Skeletal muscle tissue (tissue), 4 donors: ENCODE results near the gene NCF4. TPM values are rescaled to one million over a fixed set of nuclear protein-coding genes. Genes with fewer than 3 reads are reported as not detected.

Experiments
- H3K27ac ChIP-seq: one replicate; pipeline ENCODE4 v1.7.0; 2013; ENCODE audit warnings: mild to moderate bottlenecking, low read depth, low read length, inconsistent platforms
- H3K27me3 ChIP-seq, 3 donors: one replicate each; pipeline ENCODE4 v1.7.0; 2013; ENCODE audit warnings: low read length in 3 of 3; ENCODE audit not compliant: control insufficient read depth in 3 of 3, insufficient read depth in 3 of 3
- H3K36me3 ChIP-seq, 3 donors: one replicate each; pipeline ENCODE4 v1.7.0; 2013; ENCODE audit warnings: low read length in 3 of 3; ENCODE audit not compliant: control insufficient read depth in 3 of 3, insufficient read depth in 3 of 3
- H3K4me1 ChIP-seq, 3 donors: one replicate each; pipeline ENCODE4 v1.7.0; 2013; ENCODE audit warnings: low read length in 3 of 3, mild to moderate bottlenecking in 3 of 3; ENCODE audit not compliant: control insufficient read depth in 3 of 3, insufficient read depth in 3 of 3
- H3K4me3 ChIP-seq, 3 donors: one replicate each; pipeline ENCODE4 v1.7.0; 2013; ENCODE audit warnings: low read length in 3 of 3
- H3K9ac ChIP-seq, 3 donors: one replicate each; pipeline ENCODE4 v1.7.0; 2013; ENCODE audit warnings: low read length in 3 of 3, mild to moderate bottlenecking in 3 of 3, moderate library complexity in 2 of 3, low read depth in 1 of 3
- H3K9me3 ChIP-seq, 3 donors: one replicate each; pipeline ENCODE4 v1.7.0; 2013; ENCODE audit warnings: low read length in 3 of 3; ENCODE audit not compliant: control insufficient read depth in 3 of 3
- total RNA-seq: library from RNA; depleted of rRNA; stranded (reverse); fragments of >200 nt; gene quantifications from one replicate; pipeline ENCODE4 v1.2.3, GENCODE V29; 2014
- donor health status: Osteomylitis.

Gene NCF4
- total RNA-seq, 1 donor from 2014 or later: 6.8 TPM

- Histone ChIP-seq H3K36me3 (no peaks in the 10 kb centered on the region), H3K4me1 (no peaks in the 10 kb centered on the region), H3K27ac (no peak overlapping the region), H3K4me3 (no peak overlapping the region), H3K9me3 (peaks cover 0 to 4% (median 0%) of the 10 kb centered on the region in 3 donors), H3K27me3 (peaks cover 8 to 12% (median 11%) of the 10 kb centered on the region in 3 donors), H3K9ac (no peak overlapping the region)
These were observed 24.7 kb downstream of the NCF4 start for GRCh38 chr22:36885474-36885873.

- H3K27me3 ChIP-seq: peaks cover 8 to 12% (median 11%) of the 10 kb centered on the region in 3 donors
- no peak overlapping the region for H3K9ac ChIP-seq
- no peaks in the 10 kb centered on the region for H3K4me1 ChIP-seq
- H3K36me3 ChIP-seq: no peaks in the 10 kb centered on the region
- no peak overlapping the region for H3K4me3 ChIP-seq
- no peak overlapping the region for H3K27ac ChIP-seq
- peaks cover 0 to 4% (median 0%) of the 10 kb centered on the region in 3 donors for H3K9me3 ChIP-seq
These were observed 25.2 kb downstream of the NCF4 start for GRCh38 chr22:36886016-36886415.

- Histone ChIP-seq H3K36me3 (no peaks in the 10 kb centered on the region), H3K27me3 (peaks cover 8 to 12% (median 11%) of the 10 kb centered on the region in 3 donors), H3K27ac (no peak overlapping the region), H3K9me3 (no peaks in the 10 kb centered on the region), H3K4me3 (no peak overlapping the region), H3K4me1 (no peaks in the 10 kb centered on the region), H3K9ac (no peak overlapping the region)
These were observed 26.4 kb downstream of the NCF4 start for GRCh38 chr22:36887162-36887561.

- Histone ChIP-seq H3K27ac (no peak overlapping the region), H3K4me1 (no peaks in the 10 kb centered on the region), H3K9ac (no peak overlapping the region), H3K27me3 (peaks cover 0 to 6% (median 3%) of the 10 kb centered on the region in 3 donors), H3K4me3 (no peak overlapping the region), H3K9me3 (no peaks in the 10 kb centered on the region), H3K36me3 (no peaks in the 10 kb centered on the region)
These were observed 30.8 kb downstream of the NCF4 start for GRCh38 chr22:36891646-36892045.

GRCh38 chr22:36892292-36892691, 31.5 kb downstream of the NCF4 start:
- Histone ChIP-seq H3K4me1 (no peaks in the 10 kb centered on the region), H3K27me3 (peaks cover 0 to 5% (median under 1%) of the 10 kb centered on the region in 3 donors), H3K9me3 (no peaks in the 10 kb centered on the region), H3K4me3 (no peak overlapping the region), H3K9ac (no peak overlapping the region), H3K36me3 (no peaks in the 10 kb centered on the region), H3K27ac (no peak overlapping the region)

- no peak overlapping the region for H3K27ac ChIP-seq
- H3K9me3 ChIP-seq: no peaks in the 10 kb centered on the region
- no peaks in the 10 kb centered on the region for H3K36me3 ChIP-seq
- peaks cover 0 to 5% (median 3%) of the 10 kb centered on the region in 3 donors for H3K27me3 ChIP-seq
- no peak overlapping the region for H3K4me3 ChIP-seq
- no peaks in the 10 kb centered on the region for H3K4me1 ChIP-seq
- no peak overlapping the region for H3K9ac ChIP-seq
These were observed 32.5 kb downstream of the NCF4 start for GRCh38 chr22:36893262-36893661.

- Histone ChIP-seq H3K27me3 (peaks cover 7 to 11% (median 10%) of the 10 kb centered on the region in 3 donors), H3K27ac (no peak overlapping the region), H3K9ac (no peak overlapping the region), H3K9me3 (no peaks in the 10 kb centered on the region), H3K4me1 (no peaks in the 10 kb centered on the region), H3K36me3 (no peaks in the 10 kb centered on the region), H3K4me3 (no peak overlapping the region)
These were observed 33.5 kb downstream of the NCF4 start for GRCh38 chr22:36894266-36894665.

GRCh38 chr22:36897611-36898010, 36.8 kb downstream of the NCF4 start:
- Histone ChIP-seq H3K4me3 (no peak overlapping the region), H3K27me3 (peaks cover 9 to 21% (median 10%) of the 10 kb centered on the region in 3 donors), H3K27ac (no peak overlapping the region), H3K4me1 (no peaks in the 10 kb centered on the region), H3K36me3 (no peaks in the 10 kb centered on the region), H3K9ac (no peak overlapping the region), H3K9me3 (peaks cover 0 to 3% (median 2%) of the 10 kb centered on the region in 3 donors)

- Histone ChIP-seq H3K27ac (no peak overlapping the region), H3K4me3 (no peak overlapping the region), H3K4me1 (no peaks in the 10 kb centered on the region), H3K36me3 (no peaks in the 10 kb centered on the region), H3K9me3 (peaks cover 0 to 3% (median 2%) of the 10 kb centered on the region in 3 donors), H3K27me3 (peaks cover 9 to 21% (median 10%) of the 10 kb centered on the region in 3 donors), H3K9ac (no peak overlapping the region)
These were observed 37.9 kb downstream of the NCF4 start for GRCh38 chr22:36898690-36899089.

GRCh38 chr22:36899498-36899897, 38.7 kb downstream of the NCF4 start:
- Histone ChIP-seq H3K36me3 (no peaks in the 10 kb centered on the region), H3K9me3 (peaks cover 0 to 3% (median 2%) of the 10 kb centered on the region in 3 donors), H3K4me1 (no peaks in the 10 kb centered on the region), H3K9ac (no peak overlapping the region), H3K27me3 (peaks cover 9 to 21% (median 14%) of the 10 kb centered on the region in 3 donors), H3K4me3 (no peak overlapping the region), H3K27ac (no peak overlapping the region)
